HG02678 (cell line): Measurements from ENCODE around the gene HMGN1.

Experiments
- ATAC-seq: cut with Tn5 transposase; IDR thresholded peaks from one replicate; pipeline ENCODE4 v1.9.1; 2021; ENCODE audit warnings: mild to moderate bottlenecking, moderate library complexity; ENCODE audit not compliant: unreplicated experiment

The HMGN1 gene

GRCh38 chr21:39336457-39337008, 12.4 kb downstream of the HMGN1 start:
- ATAC-seq: no peak

DNA sequence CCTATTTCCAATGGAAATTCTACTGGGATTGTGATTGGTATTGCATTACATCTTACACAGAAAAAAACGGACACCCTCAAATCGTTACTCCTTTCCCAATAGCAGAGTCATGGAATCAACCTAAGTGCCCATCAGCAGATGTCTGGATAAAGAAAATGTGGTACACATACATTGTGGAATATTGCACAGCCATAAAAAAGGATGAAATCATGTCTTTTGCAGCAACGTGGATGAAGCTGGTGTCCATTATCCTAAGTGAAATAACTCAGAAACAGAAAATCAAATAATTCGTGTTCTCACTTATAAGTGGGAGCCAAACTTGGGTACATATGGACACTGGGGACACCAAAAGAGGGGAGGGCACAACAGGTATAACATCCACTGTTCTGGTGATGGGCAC, 14.3 kb downstream of the HMGN1 start:
- no peak for ATAC-seq

DNA sequence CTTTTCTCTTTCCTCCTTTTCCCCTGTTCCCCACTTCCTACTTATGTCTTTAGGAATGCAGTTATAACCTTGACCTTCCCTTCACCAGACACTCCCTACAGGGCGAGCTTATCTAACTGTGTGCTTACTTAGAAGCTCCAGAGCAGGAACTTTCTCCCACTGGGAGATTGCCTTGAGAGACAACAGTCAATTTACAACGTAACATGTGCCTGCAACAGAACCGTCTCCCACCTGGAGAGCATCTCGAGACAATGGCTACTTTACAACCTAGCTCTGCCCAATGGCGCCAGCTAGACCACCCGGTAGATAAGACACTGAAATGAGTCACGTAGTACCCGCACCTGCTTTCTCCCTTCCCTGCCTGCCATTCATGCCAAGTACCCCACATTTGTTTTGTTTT, 16.7 kb downstream of the HMGN1 start:
- ATAC-seq: no peak

- no peak for ATAC-seq
Measured at GRCh38 chr21:39330001-39330400, 18.9 kb downstream of the HMGN1 start.

DNA sequence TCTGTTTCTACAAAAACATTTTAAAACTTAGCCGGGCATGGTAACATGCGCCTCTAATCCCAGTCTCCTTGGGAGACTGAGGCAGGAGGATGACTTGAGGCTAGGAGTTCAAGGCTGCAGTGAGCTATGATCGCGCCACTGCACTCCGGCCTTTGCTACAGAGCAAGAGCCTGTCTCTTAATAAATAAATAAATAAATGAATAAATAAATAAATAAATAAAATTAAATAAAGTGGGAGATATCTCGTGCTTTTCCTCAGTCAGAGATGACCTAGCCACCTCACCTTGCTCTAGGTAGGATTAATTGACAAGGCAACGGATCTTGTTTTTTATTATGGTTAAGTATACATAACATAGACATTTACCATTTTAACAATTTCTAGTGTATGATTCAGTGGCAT, 21.2 kb downstream of the HMGN1 start:
- no peak for ATAC-seq

DNA sequence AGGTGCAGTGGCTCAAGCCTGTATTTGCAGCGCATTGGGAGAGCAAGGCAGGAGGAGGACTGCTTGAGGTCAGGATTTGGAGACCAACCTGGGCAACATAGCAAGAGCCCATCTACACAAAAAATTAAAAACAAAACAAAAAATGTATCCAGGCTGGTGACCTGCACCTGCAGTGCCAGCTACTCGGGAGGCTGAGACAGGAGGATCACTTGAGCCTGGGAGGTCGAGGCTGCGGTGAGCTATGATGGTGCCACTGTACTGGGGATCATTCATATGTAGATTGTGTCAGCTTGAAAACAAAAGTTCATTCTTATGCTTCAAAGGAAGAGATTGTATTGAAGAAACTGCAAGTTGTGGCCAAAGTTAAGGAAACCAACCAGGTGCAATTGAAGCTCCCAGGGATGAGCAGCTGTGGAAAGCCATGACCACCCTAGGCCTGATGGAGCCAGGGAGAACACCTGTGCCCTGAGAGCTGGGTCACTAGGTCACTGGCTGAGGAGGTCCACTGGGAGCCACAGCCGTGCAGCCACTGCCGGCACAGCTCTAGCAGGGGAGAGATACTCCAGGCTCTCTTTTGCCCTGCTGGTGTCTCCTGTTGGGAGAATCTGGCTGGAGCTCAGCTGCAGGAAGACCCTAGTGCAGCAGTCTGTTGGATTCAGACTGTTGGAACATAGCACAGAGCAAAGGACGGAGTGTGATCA, 22.1 kb downstream of the HMGN1 start:
- no peak for ATAC-seq

- no peak for ATAC-seq
Measured at GRCh38 chr21:39325458-39325857, 23.4 kb downstream of the HMGN1 start.

GRCh38 chr21:39321424-39321823, 27.5 kb downstream of the HMGN1 start:
- no peak for ATAC-seq

- ATAC-seq: no peak
Measured at GRCh38 chr21:39319814-39320332, 29.0 kb downstream of the HMGN1 start.

DNA sequence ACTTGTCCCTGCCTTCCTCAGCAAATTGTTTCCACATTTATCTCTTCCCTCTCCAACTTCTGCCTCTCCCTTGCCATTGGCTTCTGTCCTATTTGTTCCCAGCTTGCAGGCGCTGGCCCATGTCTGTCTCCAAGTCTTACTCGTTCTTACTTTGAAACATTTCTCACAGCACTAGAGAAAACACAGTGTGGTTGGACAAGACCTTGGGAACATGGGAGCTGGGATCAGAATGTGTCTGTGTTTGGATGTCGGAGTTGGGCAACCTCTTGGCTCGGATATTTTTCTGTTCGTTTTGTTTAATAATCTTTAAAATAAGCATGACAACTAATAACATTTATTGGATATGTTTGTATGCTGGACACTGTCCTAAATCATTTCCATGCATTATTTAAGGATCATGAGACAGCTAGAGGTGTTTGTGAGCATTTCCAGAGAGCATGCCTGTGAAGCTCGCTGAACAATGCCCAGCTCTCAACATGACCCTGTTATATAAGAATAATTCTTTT, 29.6 kb downstream of the HMGN1 start:
- no peak for ATAC-seq

DNA sequence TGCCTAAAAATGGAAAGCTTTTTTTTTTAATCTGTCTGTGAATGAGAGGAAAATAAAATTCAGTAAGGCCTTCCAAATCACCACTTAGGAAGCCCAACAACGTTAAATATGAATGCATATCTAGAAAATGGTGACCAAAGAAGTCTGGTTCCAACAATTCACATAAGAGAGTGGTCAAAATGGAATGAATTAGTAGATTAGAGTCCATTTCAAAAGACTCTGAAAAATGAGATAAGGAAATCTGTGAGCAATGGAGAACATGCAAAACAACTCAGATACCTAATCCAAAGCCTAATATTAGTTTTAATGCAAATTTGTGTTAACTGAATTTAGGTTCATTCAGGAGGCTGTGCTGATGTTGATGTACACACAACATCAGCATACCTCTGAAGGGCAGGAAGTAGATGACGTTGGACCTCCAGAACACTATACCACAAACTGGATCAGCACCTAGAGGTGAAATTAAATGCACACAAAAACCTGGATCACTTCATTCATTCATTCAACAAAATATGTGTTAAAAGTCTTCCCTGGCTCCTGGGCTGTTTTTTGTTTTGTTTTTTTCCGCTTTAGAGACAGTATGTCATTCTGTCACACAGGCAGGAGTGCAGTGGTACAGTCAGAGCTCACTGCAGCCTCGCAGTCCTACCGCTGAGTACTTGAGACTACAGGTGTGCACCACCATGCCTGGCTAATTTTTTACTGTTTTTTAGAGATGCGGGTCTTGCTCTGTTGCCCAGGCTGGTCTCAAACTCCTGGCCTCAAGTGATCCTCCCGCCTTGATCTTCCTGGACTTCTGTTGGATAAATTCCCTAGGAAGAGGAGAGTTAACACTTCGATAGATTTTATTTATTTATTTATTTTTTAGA, 30.6 kb downstream of the HMGN1 start:
- ATAC-seq: no peak

DNA sequence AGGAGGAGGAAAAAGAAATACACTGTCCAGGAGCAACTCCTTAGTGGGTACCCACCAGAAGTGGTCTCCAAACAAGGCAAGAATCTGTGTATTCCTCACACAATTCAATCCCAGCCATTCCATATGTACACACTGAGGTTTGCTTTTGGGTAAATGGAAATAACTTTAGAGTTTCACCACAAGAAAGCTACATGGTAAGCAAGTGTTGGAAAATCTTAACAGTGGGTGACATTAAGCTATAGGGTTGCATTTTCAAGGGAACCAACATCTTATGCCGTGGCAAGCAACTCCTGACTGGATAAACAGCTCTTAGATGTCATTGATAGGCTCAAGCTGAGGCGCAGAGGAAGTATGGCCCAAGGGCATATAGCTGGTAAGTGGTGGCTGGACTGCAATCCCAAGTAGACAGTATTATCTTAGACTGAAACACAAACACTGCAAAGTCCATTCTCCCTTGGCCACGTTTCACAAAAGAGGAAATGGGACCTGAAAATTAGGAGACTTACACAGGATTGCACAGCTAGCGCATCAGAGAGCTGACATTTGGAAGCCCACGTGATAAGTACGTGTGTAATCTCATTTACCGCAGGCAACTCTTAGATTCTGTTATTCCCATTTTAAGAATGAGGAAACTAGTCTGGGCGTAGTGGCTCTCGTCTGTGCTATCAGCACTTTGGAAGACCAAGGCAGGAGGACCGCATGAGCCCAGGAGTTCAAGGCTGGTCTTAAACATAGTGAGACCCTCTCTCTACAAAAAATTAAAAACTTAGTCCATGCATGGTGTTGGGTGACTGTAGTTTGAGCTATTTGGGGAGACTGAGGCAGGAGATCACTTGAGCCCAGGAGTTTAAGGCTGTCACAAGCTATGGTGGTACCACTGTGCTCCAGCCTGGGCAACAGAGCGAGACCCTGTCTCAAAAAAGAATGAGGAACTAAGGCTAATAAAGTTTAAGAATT, 31.5 kb downstream of the HMGN1 start:
- no peak for ATAC-seq

GRCh38 chr21:39316729-39317128, 32.2 kb downstream of the HMGN1 start:
- no peak for ATAC-seq

GRCh38 chr21:39315603-39316445, 33.1 kb downstream of the HMGN1 start:
- ATAC-seq: no peak

GRCh38 chr21:39314143-39315027, 34.5 kb downstream of the HMGN1 start:
- peak; percentile 9 for ATAC-seq

- peak; percentile 56 for ATAC-seq
Measured at GRCh38 chr21:39313571-39314142, 35.2 kb downstream of the HMGN1 start, which contains the start of gene BRWD1. Gene BRWD1, minus strand, starts transcription at chr21:39313632. Its CDS starts 141 bp downstream, at chr21:39313491.

DNA sequence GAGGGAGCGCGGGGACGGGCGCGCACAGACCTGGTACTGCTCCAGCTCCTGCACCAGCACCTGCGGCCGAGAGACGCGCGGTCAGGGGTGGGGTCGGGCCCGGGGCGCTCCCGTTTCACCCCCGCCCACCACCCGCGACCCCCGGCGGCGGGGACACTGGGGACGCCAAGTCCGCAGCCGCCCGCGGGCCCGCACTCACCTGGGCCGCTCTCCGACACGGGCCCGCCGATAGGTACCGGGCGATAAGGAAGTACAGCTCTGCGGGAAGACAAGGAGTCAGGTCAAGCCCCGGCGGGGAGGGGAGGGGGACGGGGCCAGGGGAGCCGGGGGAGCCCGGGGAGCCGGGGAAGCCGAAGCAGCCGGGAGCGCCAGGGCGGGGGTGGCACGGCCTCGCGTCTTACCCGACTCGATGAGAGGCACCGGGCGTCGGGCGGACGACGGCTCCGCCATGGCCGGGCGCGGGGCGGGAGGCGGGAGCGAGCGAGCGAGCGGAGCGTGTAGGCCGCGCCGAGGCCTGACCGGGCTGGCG, 35.8 kb downstream of the HMGN1 start:
- ATAC-seq: peak; percentile 4
